Bladder microvascular endothelial cell (primary cell): ENCODE results near the gene C3orf62. TPM values are rescaled to one million over a fixed set of nuclear protein-coding genes. Genes with fewer than 3 reads are reported as not detected.

Experiments
- total RNA-seq: library from RNA; depleted of rRNA; stranded (reverse); fragments of >200 nt; gene quantifications from 2 replicates; pipeline ENCODE4 v1.2.3, GENCODE V29; 2014

Gene C3orf62
- 0.97 and 2.0 TPM in 2 replicates for total RNA-seq

DNA sequence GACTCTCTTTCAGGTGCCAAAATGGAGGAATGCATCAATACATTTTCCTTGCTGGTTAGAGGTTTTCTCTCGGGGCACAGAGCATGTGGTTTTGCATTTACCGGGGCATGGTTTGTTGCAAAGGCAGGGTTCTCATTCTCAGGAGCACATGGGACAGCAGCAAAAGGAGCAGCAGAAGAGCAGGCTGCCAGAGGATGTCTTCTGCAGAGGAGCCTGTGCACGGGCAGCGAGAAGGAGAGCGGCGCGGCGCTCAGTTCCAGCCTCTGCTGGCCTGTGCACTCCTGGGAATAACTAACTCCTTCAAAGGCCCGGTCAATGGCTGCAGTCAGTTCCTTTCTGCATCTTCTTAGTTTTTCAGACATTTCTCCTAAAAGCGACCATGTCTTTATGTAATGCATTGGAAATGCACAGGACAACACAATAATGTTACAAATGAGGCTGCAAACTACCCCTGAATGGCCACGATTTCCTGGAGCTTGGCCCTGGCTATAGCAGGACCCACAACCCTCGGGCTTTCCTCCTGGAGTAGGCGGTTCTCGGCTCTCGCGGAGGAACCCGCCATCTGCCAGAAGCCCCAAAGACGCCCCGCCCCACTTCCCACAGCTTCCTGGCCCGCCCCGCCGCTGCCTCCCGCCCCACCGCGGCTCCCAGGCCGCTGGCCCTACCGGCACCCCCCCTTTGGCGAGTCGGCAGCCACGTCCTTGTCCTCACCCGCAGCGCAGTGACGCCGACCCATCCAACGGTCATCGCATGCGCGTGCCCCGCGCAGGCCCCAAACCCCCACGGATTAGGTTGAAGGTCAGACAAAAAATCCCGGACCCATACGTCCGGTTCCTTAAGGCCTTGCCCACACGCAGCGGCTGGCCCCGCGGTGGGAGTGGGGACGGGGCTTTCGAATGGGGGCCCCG, at the start of gene C3orf62:
TSS of gene C3orf62 (minus strand) at position 758 of the 908 bp plus-strand sequence. CDS start at position 398, 360 bp downstream.

Other genes starting within 250 kb of the C3orf62 start
- 210 and 242 TPM in 2 replicates for gene IMPDH2, start 247.8 kb downstream of the C3orf62 start, total RNA-seq
- gene QRICH1, start 183.2 kb downstream of the C3orf62 start, total RNA-seq, result 65.7 and 68.7 TPM in 2 replicates
- 272 and 301 TPM in 2 replicates for gene QARS1, start 172.5 kb downstream of the C3orf62 start, total RNA-seq
- 29.8 and 54.9 TPM in 2 replicates for gene USP19, start 156.4 kb downstream of the C3orf62 start, total RNA-seq
- 745 and 1,550 TPM in 2 replicates for gene LAMB2, start 144.2 kb downstream of the C3orf62 start, total RNA-seq
- gene CCDC71, start 110.9 kb downstream of the C3orf62 start, total RNA-seq, result 13.4 and 17.4 TPM in 2 replicates
- 43.3 and 55.2 TPM in 2 replicates for gene KLHDC8B, start 105.6 kb downstream of the C3orf62 start, total RNA-seq
- 24.4 and 47.2 TPM in 2 replicates for gene USP4, start 62.8 kb upstream of the C3orf62 start, total RNA-seq
- gene GPX1, start 81.1 kb upstream of the C3orf62 start, total RNA-seq, result 523 and 630 TPM in 2 replicates
- 496 and 514 TPM in 2 replicates for gene RHOA, start 134.7 kb upstream of the C3orf62 start, total RNA-seq
- gene TCTA, start 135.2 kb upstream of the C3orf62 start, total RNA-seq, result 9.7 and 20.8 TPM in 2 replicates
- gene AMT, start 145.2 kb upstream of the C3orf62 start, total RNA-seq, result 0.65 and 1.4 TPM in 2 replicates
- 2.9 and 13.1 TPM in 2 replicates for gene NICN1, start 152.1 kb upstream of the C3orf62 start, total RNA-seq
- 23.2 and 53.4 TPM in 2 replicates for gene DAG1, start 193.0 kb upstream of the C3orf62 start, total RNA-seq